HG03064 (cell line): ENCODE measurements around the gene MRPL43.
"Not testable (repeated sequence)": the region's sequence is repeated elsewhere in the genome, so short reads cannot be mapped to it uniquely, and the experiment has no call there.

Experiments
- ATAC-seq: cut with Tn5 transposase; IDR thresholded peaks from one replicate; pipeline ENCODE4 v1.9.1; 2021; ENCODE audit warnings: low read depth; ENCODE audit not compliant: unreplicated experiment

Gene MRPL43

GRCh38 chr10:100984672-100985177 lies 2.6 kb downstream of the MRPL43 start:
- no peak for ATAC-seq

- no peak for ATAC-seq
Observed at GRCh38 chr10:100983868-100984671, 3.2 kb downstream of the MRPL43 start.

- ATAC-seq = no peak
Observed at GRCh38 chr10:100982916-100983830, 4.1 kb downstream of the MRPL43 start.

- no peak for ATAC-seq
Observed at GRCh38 chr10:100981178-100981772, 6.0 kb downstream of the MRPL43 start.

GRCh38 chr10:100980711-100981110 lies 6.6 kb downstream of the MRPL43 start:
- ATAC-seq = no peak

- ATAC-seq = no peak
Observed at GRCh38 chr10:100980311-100980710, 7.0 kb downstream of the MRPL43 start.

GRCh38 chr10:100979791-100980272 lies 7.5 kb downstream of the MRPL43 start:
- no peak for ATAC-seq

- no peak for ATAC-seq
Observed at GRCh38 chr10:100978901-100979195, 8.4 kb downstream of the MRPL43 start.

- ATAC-seq = no peak
Observed at GRCh38 chr10:100978121-100978900, 9.0 kb downstream of the MRPL43 start.

GRCh38 chr10:100977436-100977835 lies 9.9 kb downstream of the MRPL43 start:
- no peak for ATAC-seq

- ATAC-seq = no peak
Observed at GRCh38 chr10:100976906-100977305, 10.4 kb downstream of the MRPL43 start.

GRCh38 chr10:100975397-100975796 lies 11.9 kb downstream of the MRPL43 start:
- ATAC-seq = not testable (repeated sequence)

GRCh38 chr10:100972904-100973535 lies 14.3 kb downstream of the MRPL43 start:
- ATAC-seq = no peak

GRCh38 chr10:100972115-100972903 lies 15.0 kb downstream of the MRPL43 start:
- no peak for ATAC-seq

- no peak for ATAC-seq
Observed at GRCh38 chr10:100970914-100971811, 16.1 kb downstream of the MRPL43 start.

- ATAC-seq = no peak
Observed at GRCh38 chr10:100970076-100970913, 17.0 kb downstream of the MRPL43 start.
